ENCODE measurements around the gene NUP62.

Gene NUP62

GRCh38 chr19:49939721-49940481 lies 10.6 kb upstream of the NUP62 start:
- Mint-ChIP-seq H3K27me3 (peaks cover 10% of the 10 kb centered on the region), H3K27ac (no peak overlapping the region), H3K9me3 (no peaks in the 10 kb centered on the region), H3K4me3 (no peak overlapping the region), H3K36me3 (ENCODE audit: low read depth) (no peaks in the 10 kb centered on the region), H3K4me1 (peaks cover 10% of the 10 kb centered on the region)
- no peak for ATAC-seq
- no peak for DNase-seq

GRCh38 chr19:49938662-49939061 lies 9.4 kb upstream of the NUP62 start:
- Mint-ChIP-seq H3K27me3 (peaks cover 7% of the 10 kb centered on the region), H3K4me1 (peaks cover 7% of the 10 kb centered on the region), H3K9me3 (no peaks in the 10 kb centered on the region), H3K4me3 (no peak overlapping the region), H3K36me3 (ENCODE audit: low read depth) (no peaks in the 10 kb centered on the region), H3K27ac (no peak overlapping the region)
- DNase-seq = no peak
- no peak for ATAC-seq

GRCh38 chr19:49937750-49938381 lies 8.6 kb upstream of the NUP62 start:
- H3K4me3 Mint-ChIP-seq = no peak overlapping the region
- no peak overlapping the region for H3K27ac Mint-ChIP-seq
- DNase-seq (peak; percentile 88), ATAC-seq (peak; percentile 80)
- H3K36me3 Mint-ChIP-seq (ENCODE audit: low read depth) = peaks cover 4% of the 10 kb centered on the region
- no peaks in the 10 kb centered on the region for H3K9me3 Mint-ChIP-seq
- H3K4me1 Mint-ChIP-seq = peaks cover 12% of the 10 kb centered on the region
- peaks cover 2% of the 10 kb centered on the region for H3K27me3 Mint-ChIP-seq

- ATAC-seq (no peak), DNase-seq (no peak)
- peaks cover 22% of the 10 kb centered on the region for H3K4me1 Mint-ChIP-seq
- H3K27me3 Mint-ChIP-seq = no peaks in the 10 kb centered on the region
- H3K9me3 Mint-ChIP-seq = no peaks in the 10 kb centered on the region
- peaks cover 12% of the 10 kb centered on the region for H3K36me3 Mint-ChIP-seq (ENCODE audit: low read depth)
- no peak overlapping the region for H3K4me3 Mint-ChIP-seq
- H3K27ac Mint-ChIP-seq = no peak overlapping the region
Measured at GRCh38 chr19:49936549-49936948, 7.2 kb upstream of the NUP62 start.

- Mint-ChIP-seq H3K36me3 (ENCODE audit: low read depth) (peaks cover 29% of the 10 kb centered on the region), H3K27ac (no peak overlapping the region), H3K27me3 (peaks cover 9% of the 10 kb centered on the region), H3K4me3 (no peak overlapping the region), H3K9me3 (peaks cover 4% of the 10 kb centered on the region), H3K4me1 (peaks cover 47% of the 10 kb centered on the region)
- no peak for DNase-seq
- no peak for ATAC-seq
Measured at GRCh38 chr19:49933643-49934042, 4.3 kb upstream of the NUP62 start.

GRCh38 chr19:49932731-49933131 lies 3.4 kb upstream of the NUP62 start:
- peaks cover 10% of the 10 kb centered on the region for H3K27me3 Mint-ChIP-seq
- ATAC-seq (no peak), DNase-seq (peak; percentile 46)
- H3K36me3 Mint-ChIP-seq (ENCODE audit: low read depth) = peaks cover 35% of the 10 kb centered on the region
- peaks cover 4% of the 10 kb centered on the region for H3K9me3 Mint-ChIP-seq
- no peak overlapping the region for H3K4me3 Mint-ChIP-seq
- no peak overlapping the region for H3K27ac Mint-ChIP-seq
- peaks cover 54% of the 10 kb centered on the region for H3K4me1 Mint-ChIP-seq

- no peak for DNase-seq
- Mint-ChIP-seq H3K4me1 (peaks cover 59% of the 10 kb centered on the region), H3K4me3 (peak overlapping the region; percentile 23), H3K27me3 (peaks cover 10% of the 10 kb centered on the region), H3K9me3 (peaks cover 4% of the 10 kb centered on the region), H3K27ac (no peak overlapping the region), H3K36me3 (ENCODE audit: low read depth) (peaks cover 42% of the 10 kb centered on the region)
- ATAC-seq = no peak
Measured at GRCh38 chr19:49932041-49932451, 2.7 kb upstream of the NUP62 start.

- Mint-ChIP-seq H3K9me3 (peaks cover 4% of the 10 kb centered on the region), H3K36me3 (ENCODE audit: low read depth) (peaks cover 47% of the 10 kb centered on the region), H3K4me3 (peak overlapping the region; percentile 23), H3K27me3 (peaks cover 10% of the 10 kb centered on the region), H3K27ac (peak overlapping the region; percentile 52), H3K4me1 (peaks cover 64% of the 10 kb centered on the region)
- ATAC-seq (no peak), DNase-seq (no peak)
Measured at GRCh38 chr19:49931293-49932040, 2.2 kb upstream of the NUP62 start.

GRCh38 chr19:49930483-49931011 lies 1.2 kb upstream of the NUP62 start:
- H3K27ac Mint-ChIP-seq = no peak overlapping the region
- peaks cover 52% of the 10 kb centered on the region for H3K36me3 Mint-ChIP-seq (ENCODE audit: low read depth)
- peaks cover 4% of the 10 kb centered on the region for H3K9me3 Mint-ChIP-seq
- H3K27me3 Mint-ChIP-seq = peaks cover 10% of the 10 kb centered on the region
- DNase-seq = no peak
- no peak for ATAC-seq
- H3K4me3 Mint-ChIP-seq = peak overlapping the region; percentile 99
- H3K4me1 Mint-ChIP-seq = peaks cover 69% of the 10 kb centered on the region

GRCh38 chr19:49929611-49930482 lies 543 bp upstream of the NUP62 start:
- Mint-ChIP-seq H3K4me3 (peak overlapping the region; percentile 99), H3K4me1 (peaks cover 72% of the 10 kb centered on the region), H3K27me3 (peaks cover 10% of the 10 kb centered on the region), H3K9me3 (peaks cover 4% of the 10 kb centered on the region), H3K27ac (peak overlapping the region; percentile 99), H3K36me3 (ENCODE audit: low read depth) (peaks cover 58% of the 10 kb centered on the region)
- ATAC-seq (peak; percentile 88), DNase-seq (peak; percentile 92)

- ATAC-seq (no peak), DNase-seq (no peak)
- Mint-ChIP-seq H3K27ac (peak overlapping the region; percentile 99), H3K4me1 (peaks cover 77% of the 10 kb centered on the region), H3K36me3 (ENCODE audit: low read depth) (peaks cover 67% of the 10 kb centered on the region), H3K27me3 (peaks cover 10% of the 10 kb centered on the region), H3K9me3 (peaks cover 4% of the 10 kb centered on the region), H3K4me3 (peak overlapping the region; percentile 99)
Measured at GRCh38 chr19:49927526-49928264, 1.6 kb downstream of the NUP62 start.

- H3K4me1 Mint-ChIP-seq = peaks cover 79% of the 10 kb centered on the region
- ATAC-seq (no peak), DNase-seq (no peak)
- H3K27ac Mint-ChIP-seq = no peak overlapping the region
- H3K4me3 Mint-ChIP-seq = peak overlapping the region; percentile 45
- H3K27me3 Mint-ChIP-seq = peaks cover 10% of the 10 kb centered on the region
- H3K9me3 Mint-ChIP-seq = peaks cover 4% of the 10 kb centered on the region
- H3K36me3 Mint-ChIP-seq (ENCODE audit: low read depth) = peaks cover 65% of the 10 kb centered on the region
Measured at GRCh38 chr19:49926515-49926914, 2.8 kb downstream of the NUP62 start.

- H3K27me3 Mint-ChIP-seq = peaks cover 10% of the 10 kb centered on the region
- H3K4me1 Mint-ChIP-seq = peaks cover 78% of the 10 kb centered on the region
- peaks cover 66% of the 10 kb centered on the region for H3K36me3 Mint-ChIP-seq (ENCODE audit: low read depth)
- no peak for DNase-seq
- peak overlapping the region; percentile 29 for H3K4me3 Mint-ChIP-seq
- peak overlapping the region; percentile 46 for H3K27ac Mint-ChIP-seq
- peaks cover 4% of the 10 kb centered on the region for H3K9me3 Mint-ChIP-seq
- ATAC-seq = no peak
Measured at GRCh38 chr19:49925486-49925885, 3.8 kb downstream of the NUP62 start.

Measured in activated naive CD8-positive, alpha-beta T cell treated with anti-CD3 and anti-CD28 coated beads, Interleukin-2, amount 50 U/mL, for 24 hours (primary cell).